PC-3 (cell line): ENCODE data around the gene QRICH1. TPM values are rescaled to one million over a fixed set of nuclear protein-coding genes. Genes with fewer than 3 reads are reported as not detected.

Experiments
- ATAC-seq: fragments of 200-7000 bp; cut with Tn5 transposase; 2 replicates; pipeline ENCODE4 v1.9.1; 2020; ENCODE audit warnings: mild to moderate bottlenecking, moderate library complexity
- BruUV-seq: library from RNA; stranded (reverse); fragments of 400-500 nt; replicated peaks from 2 replicates; lab custom pipeline; 2021; lab: Mats Ljungman, UMichigan
- CTCF ChIA-PET: fragments of 300-600 bp; sonication (Branson Sonifier 250); formaldehyde crosslinking; loops from one replicate; lab custom pipeline; 2022; ENCODE audit warnings: antibody characterized with exemption; lab: Charles Lee
- POLR2A ChIA-PET: fragments of 300-600 bp; sonication (Branson Sonifier 250); formaldehyde crosslinking; loops from one replicate; lab custom pipeline; 2022; ENCODE audit warnings: antibody characterized with exemption; ENCODE audit not compliant: unreplicated experiment; lab: Charles Lee
- DNase-seq: peaks from one replicate; pipeline ENCODE4 v3.0.0-alpha.2; 2015
- H2AFZ ChIP-seq: fragments of 300-600 bp; sonication (generic); 2 replicates; pipeline ENCODE4 v1.6.0; 2016; ENCODE audit warnings: antibody characterized with exemption, low read length
- H3F3A ChIP-seq: fragments of 300-600 bp; sonication (generic); one replicate; pipeline ENCODE4 v1.6.0; 2017; ENCODE audit warnings: antibody characterized with exemption, low read length, control low read depth, mild to moderate bottlenecking; ENCODE audit not compliant: unreplicated experiment
- H3K27ac ChIP-seq: fragments of 300-600 bp; sonication (generic); 2 replicates; pipeline ENCODE4 v1.5.1; 2016; ENCODE audit warnings: mild to moderate bottlenecking, low read length
- H3K27me3 ChIP-seq: fragments of 300-600 bp; sonication (generic); 2 replicates; pipeline ENCODE4 v1.6.1; 2016; ENCODE audit warnings: low read length, mixed read lengths
- H3K36me3 ChIP-seq: fragments of 300-600 bp; sonication (generic); 2 replicates; pipeline ENCODE4 v1.6.1; 2016; ENCODE audit warnings: low read depth, mixed run types, low read length, mixed read lengths
- H3K4me1 ChIP-seq: fragments of 300-600 bp; sonication (generic); 2 replicates; pipeline ENCODE4 v1.5.1; 2016; ENCODE audit warnings: low read length; ENCODE audit not compliant: insufficient read depth
- H3K4me2 ChIP-seq: fragments of 300-600 bp; sonication (generic); 2 replicates; pipeline ENCODE4 v1.6.0; 2016; ENCODE audit warnings: low read length
- H3K4me3 ChIP-seq: fragments of 300-600 bp; sonication (generic); 2 replicates; pipeline ENCODE4 v1.5.1; 2016; ENCODE audit warnings: mild to moderate bottlenecking, low read length, mixed read lengths
- H3K79me2 ChIP-seq: fragments of 300-600 bp; sonication (generic); 2 replicates; pipeline ENCODE4 v1.6.1; 2017; ENCODE audit warnings: low read length, mixed read lengths
- H3K9ac ChIP-seq: fragments of 300-600 bp; sonication (generic); 2 replicates; pipeline ENCODE4 v1.6.0; 2016; ENCODE audit warnings: mild to moderate bottlenecking, low read length
- H3K9me2 ChIP-seq: fragments of 300-600 bp; sonication (generic); replicated peaks from 2 replicates; pipeline ENCODE4 v1.6.1; 2016; ENCODE audit warnings: mixed run types, low read length, mixed read lengths
- H3K9me3 ChIP-seq: fragments of 300-600 bp; sonication (generic); 2 replicates; pipeline ENCODE4 v1.6.1; 2016; ENCODE audit warnings: low read length, mixed read lengths
- H4K20me1 ChIP-seq: fragments of 300-600 bp; sonication (generic); 2 replicates; pipeline ENCODE4 v1.6.1; 2016; ENCODE audit warnings: low read length, mixed read lengths
- CTCF ChIP-seq: fragments of 300-600 bp; sonication (generic); conservative IDR thresholded peaks from 2 replicates; pipeline ENCODE4 v1.5.1; 2017; ENCODE audit warnings: antibody characterized with exemption, low read depth, mild to moderate bottlenecking, low read length
- EZH2 ChIP-seq: fragments of 300-600 bp; sonication (generic); IDR thresholded peaks from one replicate; pipeline ENCODE4 v1.6.1; 2017; ENCODE audit warnings: antibody characterized with exemption, mild to moderate bottlenecking, low read length; ENCODE audit not compliant: unreplicated experiment
- EZH2phosphoT487 ChIP-seq: fragments of 300-600 bp; sonication (generic); IDR thresholded peaks from 2 replicates; pipeline ENCODE4 v1.6.1; 2018; ENCODE audit warnings: mild to moderate bottlenecking, antibody characterized with exemption, low read length, borderline replicate concordance
- intact Hi-C: fragments of 100-400 bp; cut with micrococcal nuclease; formaldehyde crosslinking; loops from 2 replicates; pipeline ENCODE4 v1.9.0; 2023
- total RNA-seq: library from RNA; depleted of rRNA; stranded (reverse); fragments of >200 nt; gene quantifications from 2 replicates; pipeline ENCODE4 v1.2.3, GENCODE V29; 2014

The QRICH1 gene
- total RNA-seq, 1 experiment from 2014 or later, result 90.2 TPM

GRCh38 chr3:49081429-49081828 lies 12.4 kb downstream of the QRICH1 start:
- Histone ChIP-seq H3K4me1 (no peaks in the 10 kb centered on the region), H3K79me2 (peaks cover 90% of the 10 kb centered on the region), H2AFZ (no peak overlapping the region), H4K20me1 (peaks cover 8% of the 10 kb centered on the region; the same call in 1 of the 2 replicates), H3K27ac (no peak overlapping the region), H3K36me3 (peaks cover 19% of the 10 kb centered on the region), H3K9me2 (no peaks in the 10 kb centered on the region), H3K27me3 (no peaks in the 10 kb centered on the region), H3K9me3 (no peaks in the 10 kb centered on the region), H3F3A (no peaks in the 10 kb centered on the region), H3K4me2 (no peak overlapping the region), H3K9ac (no peak overlapping the region), H3K4me3 (no peak overlapping the region)
- ATAC-seq, result no peak
- intact Hi-C loops, result no loop called here
- DNase-seq, result no peak
- no peak for TF ChIP-seq CTCF
- TF ChIP-seq EZH2, result no peak
- no peak for TF ChIP-seq EZH2phosphoT487
- ChIA-PET POLR2A (no interaction called here), CTCF (no interaction called here)
- BruUV-seq, result no TSS peak

- no peak for ATAC-seq
- intact Hi-C loops, result no loop called here
- Histone ChIP-seq H2AFZ (no peak overlapping the region), H3K9me2 (no peaks in the 10 kb centered on the region), H3K27ac (no peak overlapping the region), H3K4me3 (no peak overlapping the region), H3K27me3 (no peaks in the 10 kb centered on the region), H3K4me1 (no peaks in the 10 kb centered on the region), H3K9ac (no peak overlapping the region), H4K20me1 (peaks cover 8% of the 10 kb centered on the region; the same call in 1 of the 2 replicates), H3K9me3 (no peaks in the 10 kb centered on the region), H3F3A (no peaks in the 10 kb centered on the region), H3K4me2 (no peak overlapping the region), H3K79me2 (peaks cover 68% of the 10 kb centered on the region), H3K36me3 (peaks cover 38% of the 10 kb centered on the region)
- DNase-seq, result no peak
- ChIA-PET POLR2A (no interaction called here), CTCF (interaction anchor here (0.7 kb wide), 1 partner anchor 64 kb away, joined by 10 read pairs; no protein-coding TSS in a partner anchor)
- TF ChIP-seq EZH2, result no peak
- no peak for TF ChIP-seq CTCF
- no peak for TF ChIP-seq EZH2phosphoT487
- BruUV-seq, result no TSS peak
Observed at GRCh38 chr3:49079270-49079669, 14.6 kb downstream of the QRICH1 start.

- CTCF ChIA-PET, result no interaction called here
- H3F3A ChIP-seq, result no peaks in the 10 kb centered on the region
- POLR2A ChIA-PET, result no interaction called here
- ATAC-seq (no peak), DNase-seq (no peak)
- BruUV-seq, result no TSS peak
- peaks cover 42% of the 10 kb centered on the region for H3K79me2 ChIP-seq
- H4K20me1 ChIP-seq, result peaks cover 8% of the 10 kb centered on the region; the same call in 1 of the 2 replicates
- no peak for TF ChIP-seq EZH2
- no peak for TF ChIP-seq CTCF
- TF ChIP-seq EZH2phosphoT487, result no peak
- no peak overlapping the region for H3K4me2 ChIP-seq
- H3K4me1 ChIP-seq, result no peaks in the 10 kb centered on the region
- H3K9ac ChIP-seq, result no peak overlapping the region
- no peak overlapping the region for H3K27ac ChIP-seq
- H3K4me3 ChIP-seq, result no peak overlapping the region
- no peaks in the 10 kb centered on the region for H3K9me2 ChIP-seq
- H3K9me3 ChIP-seq, result no peaks in the 10 kb centered on the region
- no peak overlapping the region for H2AFZ ChIP-seq
- H3K27me3 ChIP-seq, result no peaks in the 10 kb centered on the region
- peaks cover 60% of the 10 kb centered on the region for H3K36me3 ChIP-seq
- intact Hi-C loops, result no loop called here
Observed at GRCh38 chr3:49076646-49077045, 17.2 kb downstream of the QRICH1 start.
